Progenitor cell of endocrine pancreas (in vitro differentiated cells): ENCODE measurements around the gene EPB42. TPM values are rescaled to one million over a fixed set of nuclear protein-coding genes. Genes with fewer than 3 reads are reported as not detected.

ENCODE experiments used
- DNase-seq: peaks from one replicate; pipeline ENCODE4 v3.0.0; 2021; ENCODE audit warnings: low spot score; ENCODE audit not compliant: unreplicated experiment
- H3K27ac Mint-ChIP-seq: 2 replicates; pipeline ENCODE4 v1.8.0; 2021; ENCODE audit warnings: mild to moderate bottlenecking, moderate library complexity, mixed read lengths
- H3K27me3 Mint-ChIP-seq: 2 replicates; pipeline ENCODE4 v1.8.0; 2021; ENCODE audit warnings: mixed read lengths
- H3K36me3 Mint-ChIP-seq: 2 replicates; pipeline ENCODE4 v1.8.0; 2022; ENCODE audit warnings: mixed read lengths; ENCODE audit not compliant: insufficient read depth
- H3K4me1 Mint-ChIP-seq: 2 replicates; pipeline ENCODE4 v1.8.0; 2021; ENCODE audit warnings: low read depth, mixed read lengths
- H3K4me3 Mint-ChIP-seq: 2 replicates; pipeline ENCODE4 v1.8.0; 2021; ENCODE audit warnings: low read depth, mild to moderate bottlenecking, moderate library complexity, mixed read lengths
- H3K9me3 Mint-ChIP-seq: 2 replicates; pipeline ENCODE4 v1.8.0; 2021; ENCODE audit warnings: low read depth, mixed read lengths
- CTCF ChIP-seq: fragments of 200-600 bp; sonication (generic); IDR thresholded peaks from one replicate; pipeline ENCODE4 v1.5.0; 2021; ENCODE audit warnings: antibody characterized with exemption, mild to moderate bottlenecking; ENCODE audit not compliant: unreplicated experiment
- total RNA-seq: library from RNA; stranded (reverse); gene quantifications from 2 replicates; pipeline ENCODE4 v1.2.1, GENCODE V29; 2021

EPB42 gene
- total RNA-seq, 1 donor from 2014 or later, result not detected

GRCh38 chr15:43241100-43241499 lies 20.3 kb upstream of the EPB42 start:
- DNase-seq, result no peak
- TF ChIP-seq CTCF, result no peak
- Mint-ChIP-seq H3K27me3 (peaks cover 7% of the 10 kb centered on the region), H3K9me3 (no peaks in the 10 kb centered on the region), H3K36me3 (no peaks in the 10 kb centered on the region), H3K4me1 (no peaks in the 10 kb centered on the region), H3K27ac (no peak overlapping the region), H3K4me3 (no peak overlapping the region)

- no peak for DNase-seq
- no peaks in the 10 kb centered on the region for H3K36me3 Mint-ChIP-seq
- H3K4me3 Mint-ChIP-seq, result no peak overlapping the region
- peaks cover 7% of the 10 kb centered on the region for H3K27me3 Mint-ChIP-seq
- TF ChIP-seq CTCF, result no peak
- no peaks in the 10 kb centered on the region for H3K9me3 Mint-ChIP-seq
- H3K4me1 Mint-ChIP-seq, result no peaks in the 10 kb centered on the region
- no peak overlapping the region for H3K27ac Mint-ChIP-seq
Observed at GRCh38 chr15:43239732-43240491, 19.1 kb upstream of the EPB42 start.

GRCh38 chr15:43238671-43239131 lies 17.9 kb upstream of the EPB42 start:
- Mint-ChIP-seq H3K9me3 (no peaks in the 10 kb centered on the region), H3K27ac (no peak overlapping the region), H3K4me1 (no peaks in the 10 kb centered on the region), H3K27me3 (peaks cover 6% of the 10 kb centered on the region), H3K36me3 (no peaks in the 10 kb centered on the region), H3K4me3 (no peak overlapping the region)
- no peak for DNase-seq
- no peak for TF ChIP-seq CTCF

GRCh38 chr15:43237842-43238470 lies 17.1 kb upstream of the EPB42 start:
- no peak for DNase-seq
- TF ChIP-seq CTCF, result no peak
- H3K36me3 Mint-ChIP-seq, result no peaks in the 10 kb centered on the region
- peak overlapping the region; percentile 48 for H3K27ac Mint-ChIP-seq
- no peak overlapping the region for H3K4me3 Mint-ChIP-seq
- no peaks in the 10 kb centered on the region for H3K9me3 Mint-ChIP-seq
- H3K27me3 Mint-ChIP-seq, result peaks cover 11% of the 10 kb centered on the region
- no peaks in the 10 kb centered on the region for H3K4me1 Mint-ChIP-seq

- H3K4me1 Mint-ChIP-seq, result no peaks in the 10 kb centered on the region
- peaks cover 11% of the 10 kb centered on the region for H3K27me3 Mint-ChIP-seq
- no peak overlapping the region for H3K27ac Mint-ChIP-seq
- DNase-seq, result no peak
- H3K4me3 Mint-ChIP-seq, result no peak overlapping the region
- H3K9me3 Mint-ChIP-seq, result no peaks in the 10 kb centered on the region
- TF ChIP-seq CTCF, result no peak
- no peaks in the 10 kb centered on the region for H3K36me3 Mint-ChIP-seq
Observed at GRCh38 chr15:43235536-43235935, 14.7 kb upstream of the EPB42 start.
